Spleen (tissue), 11 donors: Measurements from ENCODE around the gene KCNQ1. TPM values are rescaled to one million over a fixed set of nuclear protein-coding genes. Genes with fewer than 3 reads are reported as not detected.

Source experiments
- DNase-seq: peaks from one replicate; pipeline ENCODE4 v3.0.0-alpha.2; 2020
- H3K27ac ChIP-seq, 8 donors: fragments of 200-600 bp; sonication (generic) in 7 of 8; 1 replicate in 4 of 8; 2 replicates in 4 of 8; pipeline versions ENCODE4 v1.5.0 to v1.8.0; 2016 to 2021; ENCODE audit warnings: inconsistent platforms in 4 of 8, mild to moderate bottlenecking in 4 of 8, moderate library complexity in 1 of 8
- H3K27me3 ChIP-seq, 7 donors: fragments of 200-600 bp; sonication (generic) in 6 of 7; replicated peaks in 1 of 7; 1 replicate in 4 of 7; 2 replicates in 3 of 7; pipeline versions ENCODE4 v1.5.0 to v1.8.0; 2016 to 2021; ENCODE audit warnings: inconsistent platforms in 3 of 7, mild to moderate bottlenecking in 1 of 7
- H3K36me3 ChIP-seq, 6 donors: fragments of 200-600 bp; sonication (generic) in 5 of 6; 1 replicate in 4 of 6; 2 replicates in 2 of 6; pipeline versions ENCODE4 v1.5.0 to v1.8.0; 2016 to 2021; ENCODE audit warnings: inconsistent platforms in 2 of 6
- H3K4me1 ChIP-seq, 6 donors: fragments of 200-600 bp; sonication (generic) in 5 of 6; 1 replicate in 3 of 6; 2 replicates in 3 of 6; pipeline versions ENCODE4 v1.5.0 to v1.8.0; 2016 to 2021; ENCODE audit warnings: inconsistent platforms in 3 of 6
- H3K4me3 ChIP-seq, 8 donors: fragments of 200-600 bp; sonication (generic) in 7 of 8; 1 replicate in 4 of 8; 2 replicates in 4 of 8; pipeline versions ENCODE4 v1.5.0 to v1.8.0; 2016 to 2021; ENCODE audit warnings: inconsistent platforms in 4 of 8, mild to moderate bottlenecking in 4 of 8, moderate library complexity in 2 of 8
- H3K9me3 ChIP-seq, 8 donors: fragments of 200-600 bp; sonication (generic) in 7 of 8; 1 replicate in 4 of 8; 2 replicates in 4 of 8; pipeline versions ENCODE4 v1.5.0 to v1.8.0; 2016 to 2021; ENCODE audit warnings: inconsistent platforms in 4 of 8
- CTCF ChIP-seq, 11 experiments: fragments of 200-600 bp in 7 of 11; fragments of 450-650 bp in 4 of 11; sonication (generic) in 4 of 11; IDR thresholded peaks in 8 of 11; conservative IDR thresholded peaks in 3 of 11; 1 replicate in 7 of 11; 2 replicates in 4 of 11; pipeline versions ENCODE4 v1.4.0 to v1.8.0; 2016 to 2021; ENCODE audit warnings: antibody characterized with exemption in 11 of 11, inconsistent platforms in 4 of 11, mild to moderate bottlenecking in 1 of 11
- POLR2A ChIP-seq, 3 donors: fragments of 450-650 bp; IDR thresholded peaks; one replicate each; pipeline ENCODE4 v1.5.1; 2017; ENCODE audit warnings: antibody characterized with exemption in 3 of 3, mild to moderate bottlenecking in 1 of 3
- POLR2AphosphoS5 ChIP-seq, 3 donors: sonication (generic); formaldehyde crosslinking; IDR thresholded peaks; one replicate each; pipeline ENCODE4 v1.5.1; 2017; ENCODE audit warnings: antibody characterized with exemption in 3 of 3
- WGBS, 5 donors: extraction: QIAGEN DNeasy Blood & Tissue Kit in 3 of 5; methylation state at CpG; one replicate each; pipeline versions ENCODE4 v1.1.5 to v1.1.7; 2013 to 2018; 5-methylcytosine and 5-hydroxymethylcytosine counted together
- intact Hi-C: fragments of 100-400 bp; cut with DNase I; formaldehyde crosslinking; loops from one replicate; pipeline ENCODE4 v1.15.0; 2023; ENCODE audit warnings: low total_unique reads
- polyA plus RNA-seq, 3 donors: library from polyadenylated mRNA; stranded (reverse); fragments of 200-250 nt; gene quantifications; one replicate each; pipeline ENCODE4 v1.2.1, GENCODE V29; 2013
- total RNA-seq, 7 donors: library from RNA; depleted of rRNA in 3 of 7; stranded (reverse); fragments of >200 nt in 3 of 7; fragmentation: NEBNext Ultra II Directional in 4 of 7; extraction: Animal tissue kit (Norgen Biotek cat#: 25700) in 4 of 7; gene quantifications; one replicate each; pipeline versions ENCODE4 v1.1.0 to v1.2.1, GENCODE V29; 2016 to 2021
- donor health status: healthy with polysubstance abuse.
- donor health status: DM: no; HTN: no; CAD: no; lungs with moderate emphysema.
- donor health status: DM: no; HTN: no; CAD: no.
- donor health status: Bipolar disorder and iron deficiency.
- donor health status: healthy.
- donor health status: DM: no; HTN: no; CAD: no.
- donor health status: DM: yes; HTN: yes; CAD: no.

The KCNQ1 gene
- total and polyA plus RNA-seq, 10 donors: 3.3 to 21.6 (median 13.5) TPM

GRCh38 chr11:2892967-2893528 lies 448.2 kb downstream of the KCNQ1 start:
- intact Hi-C loops: no loop called here
- H3K9me3 ChIP-seq: no peaks in the 10 kb centered on the region
- peak overlapping the region; percentile 67 to 89 (median 74) for H3K27ac ChIP-seq
- no peaks in the 10 kb centered on the region for H3K36me3 ChIP-seq
- no peaks in the 10 kb centered on the region for H3K27me3 ChIP-seq
- H3K4me3 ChIP-seq: peak overlapping the region in 7 of 8 donors; percentile 34 to 73 (median 42)
- H3K4me1 ChIP-seq: peaks cover 10 to 51% (median 36%) of the 10 kb centered on the region in 6 donors
- TF ChIP-seq POLR2AphosphoS5 (IDR thresholded peaks at IDR 0.05) (no peak), POLR2A (IDR thresholded peaks at IDR 0.05) (no peak), CTCF (IDR thresholded peaks at IDR 0.05 in 8 of 11, conservative IDR thresholded peaks at IDR 0.05 in 3 of 11) (peak in 2 of 11 experiments; percentile 7 to 18)
- WGBS, 5 donors: 41 to 53% (median 50%) methylated on average over 3 to 4 of the region's 4 CpGs
- no peak for DNase-seq

GRCh38 chr11:2893935-2894334 lies 449.1 kb downstream of the KCNQ1 start:
- H3K9me3 ChIP-seq: no peaks in the 10 kb centered on the region
- no peak for TF ChIP-seq POLR2AphosphoS5 (IDR thresholded peaks at IDR 0.05)
- no peak for TF ChIP-seq POLR2A (IDR thresholded peaks at IDR 0.05)
- no peak for TF ChIP-seq CTCF (IDR thresholded peaks at IDR 0.05 in 8 of 11, conservative IDR thresholded peaks at IDR 0.05 in 3 of 11)
- H3K4me3 ChIP-seq: no peak overlapping the region
- no peaks in the 10 kb centered on the region for H3K36me3 ChIP-seq
- no peak for DNase-seq
- 89 to 94% (median 91%) methylated on average over 3 to 4 of the region's 4 CpGs for WGBS, 5 donors
- intact Hi-C loops: no loop called here
- H3K27me3 ChIP-seq: no peaks in the 10 kb centered on the region
- peaks cover 17 to 52% (median 40%) of the 10 kb centered on the region in 6 donors for H3K4me1 ChIP-seq
- H3K27ac ChIP-seq: no peak overlapping the region

DNA sequence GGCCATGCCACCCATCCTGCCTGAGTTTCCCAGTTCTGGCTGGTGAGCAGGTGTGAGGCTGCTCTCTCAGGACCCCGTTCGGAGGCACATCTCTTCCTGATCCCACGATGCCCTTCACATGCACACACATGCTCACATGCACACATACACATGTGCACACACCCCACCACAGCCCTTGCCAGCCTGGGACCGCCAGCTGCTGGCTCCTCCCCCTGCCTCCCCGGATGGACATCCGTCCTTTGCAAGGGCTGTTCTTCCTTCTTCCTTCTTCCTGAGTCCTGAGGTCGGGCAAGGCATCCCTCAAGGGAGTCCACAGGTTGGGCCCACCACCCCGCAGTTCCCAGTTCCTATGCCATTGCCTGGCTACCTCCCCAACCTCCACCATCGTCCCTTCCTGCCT lies 451.2 kb downstream of the KCNQ1 start:
- H3K9me3 ChIP-seq: no peaks in the 10 kb centered on the region
- H3K4me1 ChIP-seq: peaks cover 20 to 60% (median 49%) of the 10 kb centered on the region in 6 donors
- no peak overlapping the region for H3K4me3 ChIP-seq
- H3K36me3 ChIP-seq: no peaks in the 10 kb centered on the region
- no peak for DNase-seq
- H3K27me3 ChIP-seq: no peaks in the 10 kb centered on the region
- TF ChIP-seq POLR2AphosphoS5 (IDR thresholded peaks at IDR 0.05): no peak
- no peak for TF ChIP-seq CTCF (IDR thresholded peaks at IDR 0.05 in 8 of 11, conservative IDR thresholded peaks at IDR 0.05 in 3 of 11)
- no peak for TF ChIP-seq POLR2A (IDR thresholded peaks at IDR 0.05)
- intact Hi-C loops: no loop called here
- WGBS, 5 donors: 72 to 83% (median 74%) methylated on average over 9 of the region's 9 CpGs
- H3K27ac ChIP-seq: no peak overlapping the region

GRCh38 chr11:2897048-2897447 lies 452.2 kb downstream of the KCNQ1 start:
- Histone ChIP-seq H3K4me3 (no peak overlapping the region), H3K27me3 (peaks cover 0 to 4% (median 0%) of the 10 kb centered on the region in 7 donors), H3K4me1 (peaks cover 14 to 60% (median 49%) of the 10 kb centered on the region in 6 donors), H3K9me3 (no peaks in the 10 kb centered on the region), H3K27ac (no peak overlapping the region), H3K36me3 (no peaks in the 10 kb centered on the region)
- intact Hi-C loops: no loop called here
- no peak for DNase-seq
- TF ChIP-seq POLR2AphosphoS5 (IDR thresholded peaks at IDR 0.05) (no peak), CTCF (IDR thresholded peaks at IDR 0.05 in 8 of 11, conservative IDR thresholded peaks at IDR 0.05 in 3 of 11) (no peak), POLR2A (IDR thresholded peaks at IDR 0.05) (no peak)
- WGBS, 5 donors: 71 to 100% (median 92%) methylated on average over 2 to 6 of the region's 6 CpGs
